Nephron (organoid): ENCODE results near the gene UNC13A.
"Not testable (repeated sequence)": the region's sequence is repeated elsewhere in the genome, so short reads cannot be mapped to it uniquely, and the experiment has no call there.

Experiments
- H3K27ac Mint-ChIP-seq, 3 experiments: 2 replicates each; pipeline ENCODE4 v1.8.0; 2020; ENCODE audit warnings: mixed read lengths in 3 of 3, mild to moderate bottlenecking in 2 of 3, moderate library complexity in 1 of 3
- H3K27me3 Mint-ChIP-seq: 2 replicates; pipeline ENCODE4 v1.8.0; 2021; ENCODE audit warnings: low read depth, mild to moderate bottlenecking, moderate library complexity, mixed read lengths
- H3K36me3 Mint-ChIP-seq: 2 replicates; pipeline ENCODE4 v1.8.0; 2020; ENCODE audit warnings: low read depth, mixed read lengths
- H3K4me1 Mint-ChIP-seq: 2 replicates; pipeline ENCODE4 v1.8.0; 2020; ENCODE audit warnings: mixed read lengths
- H3K4me3 Mint-ChIP-seq, 3 experiments: 2 replicates each; pipeline ENCODE4 v1.8.0; 2020; ENCODE audit warnings: mild to moderate bottlenecking in 3 of 3, mixed read lengths in 3 of 3, moderate library complexity in 2 of 3
- H3K9me3 Mint-ChIP-seq: 2 replicates; pipeline ENCODE4 v1.8.0; 2020; ENCODE audit warnings: mixed read lengths
- CTCF ChIP-seq, 3 experiments: fragments of 200-600 bp; sonication (generic); IDR thresholded peaks; one replicate each; pipeline ENCODE4 v1.5.0; 2021; ENCODE audit warnings: antibody characterized with exemption in 3 of 3; ENCODE audit not compliant: unreplicated experiment in 3 of 3

The UNC13A gene

GRCh38 chr19:17590866-17591265, 97.3 kb downstream of the UNC13A start:
- Mint-ChIP-seq H3K36me3 (no peaks in the 10 kb centered on the region), H3K4me1 (no peaks in the 10 kb centered on the region), H3K27ac (no peak overlapping the region), H3K27me3 (no peaks in the 10 kb centered on the region), H3K9me3 (no peaks in the 10 kb centered on the region), H3K4me3 (no peak overlapping the region)
- no peak for TF ChIP-seq CTCF (IDR thresholded peaks at IDR 0.05; ENCODE audit: unreplicated experiment in 3 of 3)

- H3K4me1 Mint-ChIP-seq, H3K27me3 Mint-ChIP-seq, H3K4me3 Mint-ChIP-seq, H3K27ac Mint-ChIP-seq, H3K9me3 Mint-ChIP-seq: not testable (repeated sequence)
- peaks cover 12% of the 10 kb centered on the region for H3K36me3 Mint-ChIP-seq
Measured at GRCh38 chr19:17585395-17585794, 102.8 kb downstream of the UNC13A start.

- Mint-ChIP-seq H3K36me3 (peaks cover 25% of the 10 kb centered on the region), H3K27me3 (no peaks in the 10 kb centered on the region), H3K9me3 (no peaks in the 10 kb centered on the region), H3K4me1 (no peaks in the 10 kb centered on the region), H3K4me3 (no peak overlapping the region), H3K27ac (no peak overlapping the region)
- TF ChIP-seq CTCF (IDR thresholded peaks at IDR 0.05; ENCODE audit: unreplicated experiment in 3 of 3) = no peak
Measured at GRCh38 chr19:17584132-17584531, 104.0 kb downstream of the UNC13A start.

- H3K36me3 Mint-ChIP-seq = peaks cover 28% of the 10 kb centered on the region
- no peaks in the 10 kb centered on the region for H3K9me3 Mint-ChIP-seq
- H3K27ac Mint-ChIP-seq = no peak overlapping the region
- H3K4me3 Mint-ChIP-seq = no peak overlapping the region
- H3K27me3 Mint-ChIP-seq = no peaks in the 10 kb centered on the region
- no peak for TF ChIP-seq CTCF (IDR thresholded peaks at IDR 0.05; ENCODE audit: unreplicated experiment in 3 of 3)
- H3K4me1 Mint-ChIP-seq = no peaks in the 10 kb centered on the region
Measured at GRCh38 chr19:17582613-17583012, 105.5 kb downstream of the UNC13A start.

GRCh38 chr19:17581211-17581874, 106.8 kb downstream of the UNC13A start:
- Mint-ChIP-seq H3K4me1 (no peaks in the 10 kb centered on the region), H3K36me3 (peaks cover 31% of the 10 kb centered on the region), H3K9me3 (no peaks in the 10 kb centered on the region), H3K4me3 (no peak overlapping the region), H3K27ac (no peak overlapping the region), H3K27me3 (no peaks in the 10 kb centered on the region)
- no peak for TF ChIP-seq CTCF (IDR thresholded peaks at IDR 0.05; ENCODE audit: unreplicated experiment in 3 of 3)

GRCh38 chr19:17580470-17581144, 107.5 kb downstream of the UNC13A start:
- no peak for TF ChIP-seq CTCF (IDR thresholded peaks at IDR 0.05; ENCODE audit: unreplicated experiment in 3 of 3)
- Mint-ChIP-seq H3K9me3 (no peaks in the 10 kb centered on the region), H3K36me3 (peaks cover 31% of the 10 kb centered on the region), H3K27me3 (no peaks in the 10 kb centered on the region), H3K27ac (no peak overlapping the region), H3K4me1 (no peaks in the 10 kb centered on the region), H3K4me3 (no peak overlapping the region)
